SK-N-SH treated with all-trans-retinoic acid at 6 μM for 48 hours (cell line): ENCODE results near the gene B3GALT5.

Source experiments
- ATAC-seq: fragments of 200-7000 bp; cut with Tn5 transposase; 3 replicates; pipeline ENCODE4 v1.9.1; 2020; ENCODE audit warnings: mild to moderate bottlenecking, moderate library complexity
- ARNTL ChIP-seq: fragments of 450-650 bp; formaldehyde crosslinking; IDR thresholded peaks from 2 replicates; pipeline ENCODE4 v1.5.0; 2020; ENCODE audit warnings: low read depth, mild to moderate bottlenecking, moderate library complexity, borderline replicate concordance
- ESRRG ChIP-seq: fragments of 250-450 bp; sonication (Bioruptor Pico); IDR thresholded peaks from 2 replicates; pipeline ENCODE4 v1.6.1; 2021; ENCODE audit warnings: mild to moderate bottlenecking
- GLIS3 ChIP-seq: fragments of 250-450 bp; sonication (Bioruptor Pico); IDR thresholded peaks from 2 replicates; pipeline ENCODE4 v1.5.0; 2020; ENCODE audit warnings: mild to moderate bottlenecking, moderate library complexity
- ISL1 ChIP-seq: fragments of 250-450 bp; sonication (Bioruptor Pico); IDR thresholded peaks from 2 replicates; pipeline ENCODE4 v2.1.2; 2022; ENCODE audit warnings: mild to moderate bottlenecking, moderate library complexity
- PPARA ChIP-seq: fragments of 250-450 bp; sonication (Bioruptor Pico); IDR thresholded peaks from 2 replicates; pipeline ENCODE4 v1.5.0; 2020; ENCODE audit warnings: mild to moderate bottlenecking, borderline replicate concordance
- SNAI2 ChIP-seq: fragments of 250-450 bp; sonication (Bioruptor Pico); IDR thresholded peaks from 2 replicates; pipeline ENCODE4 v1.5.0; 2020; ENCODE audit warnings: mild to moderate bottlenecking, moderate library complexity
- TCF4 ChIP-seq: fragments of 250-450 bp; sonication (Bioruptor Pico); IDR thresholded peaks from 2 replicates; pipeline ENCODE4 v1.8.0; 2021; ENCODE audit warnings: mild to moderate bottlenecking, moderate library complexity, borderline replicate concordance
- TOX ChIP-seq: fragments of 250-450 bp; sonication (Bioruptor Pico); IDR thresholded peaks from 2 replicates; pipeline ENCODE4 v1.8.0; 2021; ENCODE audit warnings: mild to moderate bottlenecking, moderate library complexity, borderline replicate concordance
- ZC3H10 ChIP-seq: fragments of 250-450 bp; sonication (Bioruptor Pico); IDR thresholded peaks from 2 replicates; pipeline ENCODE4 v1.5.1; 2021; ENCODE audit warnings: mild to moderate bottlenecking, moderate library complexity
- ZFP3 ChIP-seq: fragments of 250-450 bp; sonication (Bioruptor Pico); IDR thresholded peaks from 2 replicates; pipeline ENCODE4 v1.5.0; 2020; ENCODE audit warnings: mild to moderate bottlenecking, moderate library complexity
- ZFP30 ChIP-seq: fragments of 450-650 bp; formaldehyde crosslinking; IDR thresholded peaks from 2 replicates; pipeline ENCODE4 v1.5.0; 2022; ENCODE audit warnings: mild to moderate bottlenecking, moderate library complexity
- ZNF565 ChIP-seq: fragments of 450-650 bp; formaldehyde crosslinking; conservative IDR thresholded peaks from 2 replicates; pipeline ENCODE4 v1.5.0; 2020; ENCODE audit warnings: low read depth, mild to moderate bottlenecking, moderate library complexity
- ZNF70 ChIP-seq: fragments of 450-650 bp; formaldehyde crosslinking; IDR thresholded peaks from 2 replicates; pipeline ENCODE4 v1.5.0; 2020; ENCODE audit warnings: mild to moderate bottlenecking, moderate library complexity
- ZNF8 ChIP-seq: fragments of 450-650 bp; formaldehyde crosslinking; IDR thresholded peaks from 2 replicates; pipeline ENCODE4 v1.5.0; 2020; ENCODE audit warnings: mild to moderate bottlenecking, moderate library complexity
- TF ChIP-seq, protein P1 (sequence below): fragments of 250-450 bp; sonication (Bioruptor Pico); IDR thresholded peaks from 2 replicates; pipeline ENCODE4 v1.5.1; 2021; ENCODE audit warnings: mild to moderate bottlenecking, moderate library complexity
- TF ChIP-seq, protein P2 (sequence below): fragments of 250-450 bp; sonication (Bioruptor Pico); IDR thresholded peaks from 2 replicates; pipeline ENCODE4 v1.5.1; 2020; ENCODE audit warnings: low read depth, mild to moderate bottlenecking, moderate library complexity
- TF ChIP-seq, protein P3 (sequence below): fragments of 250-450 bp; sonication (Bioruptor Pico); IDR thresholded peaks from 2 replicates; pipeline ENCODE4 v1.8.0; 2020; ENCODE audit warnings: mild to moderate bottlenecking, moderate library complexity, borderline replicate concordance
- TF ChIP-seq, protein P4 (sequence below): fragments of 250-450 bp; sonication (Bioruptor Pico); IDR thresholded peaks from 2 replicates; pipeline ENCODE4 v1.8.0; 2021; ENCODE audit warnings: low read depth, mild to moderate bottlenecking, moderate library complexity, borderline replicate concordance
- TF ChIP-seq, protein P5 (sequence below): fragments of 250-450 bp; sonication (Bioruptor Pico); IDR thresholded peaks from 2 replicates; pipeline ENCODE4 v1.5.0; 2020; ENCODE audit warnings: mild to moderate bottlenecking, moderate library complexity

Gene B3GALT5

DNA sequence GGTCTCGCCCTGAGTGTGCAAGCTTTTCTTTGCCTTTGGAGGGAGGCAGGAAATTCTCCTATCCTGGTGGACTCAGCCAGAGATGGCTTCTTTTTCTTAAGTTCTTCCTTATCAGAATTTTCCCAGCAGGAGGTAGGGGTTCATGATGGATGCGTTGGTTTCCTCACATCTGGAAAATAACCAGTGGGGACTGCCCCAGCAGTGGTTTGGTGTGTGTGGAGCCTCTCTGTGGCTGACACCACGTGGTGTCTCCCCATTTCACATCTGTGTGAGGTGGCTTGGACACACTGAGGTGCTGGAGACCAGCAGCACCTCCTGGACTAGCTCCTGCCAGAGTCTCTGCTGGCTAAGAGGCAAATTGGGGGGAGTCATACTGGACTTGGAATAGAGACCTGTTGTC, 32.6 kb downstream of the B3GALT5 start:
- no peak for ATAC-seq
- no peak for TF ChIP-seq GLIS3 (CRISPR knock-in tag)

DNA sequence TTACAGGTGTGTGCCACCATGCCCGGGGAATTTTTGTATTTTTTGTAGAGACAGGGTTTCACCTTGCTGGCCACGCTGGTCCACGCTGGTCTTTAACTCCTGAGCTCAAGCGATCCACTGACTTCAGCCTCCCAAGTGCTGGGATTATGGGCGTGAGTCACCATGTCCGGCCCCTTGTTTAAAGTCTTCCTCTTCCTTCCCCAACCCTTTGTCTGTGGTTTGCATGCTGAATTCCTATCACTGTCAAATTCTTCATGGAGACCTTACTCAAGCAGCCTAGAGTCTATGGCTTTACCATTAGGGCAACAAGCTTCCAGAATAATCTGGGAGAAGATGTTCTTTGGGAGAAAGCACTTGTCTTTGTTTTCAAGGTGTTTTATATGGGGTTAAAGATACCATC, 34.7 kb downstream of the B3GALT5 start:
- no peak for ATAC-seq
- TF ChIP-seq ESRRG (CRISPR knock-in tag) = no peak
- no peak for TF ChIP-seq TOX (CRISPR knock-in tag)
- TF ChIP-seq, protein P1, sequence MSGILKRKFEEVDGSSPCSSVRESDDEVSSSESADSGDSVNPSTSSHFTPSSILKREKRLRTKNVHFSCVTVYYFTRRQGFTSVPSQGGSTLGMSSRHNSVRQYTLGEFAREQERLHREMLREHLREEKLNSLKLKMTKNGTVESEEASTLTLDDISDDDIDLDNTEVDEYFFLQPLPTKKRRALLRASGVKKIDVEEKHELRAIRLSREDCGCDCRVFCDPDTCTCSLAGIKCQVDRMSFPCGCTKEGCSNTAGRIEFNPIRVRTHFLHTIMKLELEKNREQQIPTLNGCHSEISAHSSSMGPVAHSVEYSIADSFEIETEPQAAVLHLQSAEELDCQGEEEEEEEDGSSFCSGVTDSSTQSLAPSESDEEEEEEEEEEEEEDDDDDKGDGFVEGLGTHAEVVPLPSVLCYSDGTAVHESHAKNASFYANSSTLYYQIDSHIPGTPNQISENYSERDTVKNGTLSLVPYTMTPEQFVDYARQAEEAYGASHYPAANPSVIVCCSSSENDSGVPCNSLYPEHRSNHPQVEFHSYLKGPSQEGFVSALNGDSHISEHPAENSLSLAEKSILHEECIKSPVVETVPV (CRISPR knock-in tag) = no peak

DNA sequence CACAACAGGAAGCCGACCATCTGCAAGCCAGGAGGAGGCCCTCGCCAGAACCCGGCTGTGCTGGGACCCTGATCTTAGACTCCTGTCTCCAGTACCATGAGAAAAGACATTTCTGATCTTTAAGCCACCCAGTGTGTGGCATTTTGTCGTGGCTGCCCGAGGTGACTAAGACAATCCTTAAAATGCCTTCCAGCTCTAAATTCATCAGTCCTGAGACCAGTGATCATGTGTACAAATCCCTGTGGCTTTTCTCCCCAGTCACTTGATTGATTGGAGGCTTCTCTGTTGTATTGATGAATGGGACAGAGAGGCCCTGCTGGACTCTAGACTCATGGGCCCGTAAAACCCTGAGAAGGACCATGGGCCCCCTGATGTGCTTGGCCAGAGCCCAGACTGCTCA, 36.1 kb downstream of the B3GALT5 start:
- TF ChIP-seq ZFP3 = no peak
- TF ChIP-seq, protein P2, sequence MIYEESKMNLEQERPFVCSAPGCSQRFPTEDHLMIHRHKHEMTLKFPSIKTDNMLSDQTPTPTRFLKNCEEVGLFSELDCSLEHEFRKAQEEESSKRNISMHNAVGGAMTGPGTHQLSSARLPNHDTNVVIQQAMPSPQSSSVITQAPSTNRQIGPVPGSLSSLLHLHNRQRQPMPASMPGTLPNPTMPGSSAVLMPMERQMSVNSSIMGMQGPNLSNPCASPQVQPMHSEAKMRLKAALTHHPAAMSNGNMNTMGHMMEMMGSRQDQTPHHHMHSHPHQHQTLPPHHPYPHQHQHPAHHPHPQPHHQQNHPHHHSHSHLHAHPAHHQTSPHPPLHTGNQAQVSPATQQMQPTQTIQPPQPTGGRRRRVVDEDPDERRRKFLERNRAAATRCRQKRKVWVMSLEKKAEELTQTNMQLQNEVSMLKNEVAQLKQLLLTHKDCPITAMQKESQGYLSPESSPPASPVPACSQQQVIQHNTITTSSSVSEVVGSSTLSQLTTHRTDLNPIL (CRISPR knock-in tag) = no peak
- TF ChIP-seq, protein P3, sequence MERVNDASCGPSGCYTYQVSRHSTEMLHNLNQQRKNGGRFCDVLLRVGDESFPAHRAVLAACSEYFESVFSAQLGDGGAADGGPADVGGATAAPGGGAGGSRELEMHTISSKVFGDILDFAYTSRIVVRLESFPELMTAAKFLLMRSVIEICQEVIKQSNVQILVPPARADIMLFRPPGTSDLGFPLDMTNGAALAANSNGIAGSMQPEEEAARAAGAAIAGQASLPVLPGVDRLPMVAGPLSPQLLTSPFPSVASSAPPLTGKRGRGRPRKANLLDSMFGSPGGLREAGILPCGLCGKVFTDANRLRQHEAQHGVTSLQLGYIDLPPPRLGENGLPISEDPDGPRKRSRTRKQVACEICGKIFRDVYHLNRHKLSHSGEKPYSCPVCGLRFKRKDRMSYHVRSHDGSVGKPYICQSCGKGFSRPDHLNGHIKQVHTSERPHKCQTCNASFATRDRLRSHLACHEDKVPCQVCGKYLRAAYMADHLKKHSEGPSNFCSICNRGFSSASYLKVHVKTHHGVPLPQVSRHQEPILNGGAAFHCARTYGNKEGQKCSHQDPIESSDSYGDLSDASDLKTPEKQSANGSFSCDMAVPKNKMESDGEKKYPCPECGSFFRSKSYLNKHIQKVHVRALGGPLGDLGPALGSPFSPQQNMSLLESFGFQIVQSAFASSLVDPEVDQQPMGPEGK (CRISPR knock-in tag) = no peak
- no peak for TF ChIP-seq ZNF8 (CRISPR knock-in tag)
- TF ChIP-seq ZFP30 (CRISPR knock-in tag) = no peak
- TF ChIP-seq TOX (CRISPR knock-in tag) = no peak
- TF ChIP-seq PPARA = no peak
- TF ChIP-seq ESRRG (CRISPR knock-in tag) = no peak
- TF ChIP-seq ISL1 = no peak
- TF ChIP-seq ZNF70 = no peak
- TF ChIP-seq, protein P4, sequence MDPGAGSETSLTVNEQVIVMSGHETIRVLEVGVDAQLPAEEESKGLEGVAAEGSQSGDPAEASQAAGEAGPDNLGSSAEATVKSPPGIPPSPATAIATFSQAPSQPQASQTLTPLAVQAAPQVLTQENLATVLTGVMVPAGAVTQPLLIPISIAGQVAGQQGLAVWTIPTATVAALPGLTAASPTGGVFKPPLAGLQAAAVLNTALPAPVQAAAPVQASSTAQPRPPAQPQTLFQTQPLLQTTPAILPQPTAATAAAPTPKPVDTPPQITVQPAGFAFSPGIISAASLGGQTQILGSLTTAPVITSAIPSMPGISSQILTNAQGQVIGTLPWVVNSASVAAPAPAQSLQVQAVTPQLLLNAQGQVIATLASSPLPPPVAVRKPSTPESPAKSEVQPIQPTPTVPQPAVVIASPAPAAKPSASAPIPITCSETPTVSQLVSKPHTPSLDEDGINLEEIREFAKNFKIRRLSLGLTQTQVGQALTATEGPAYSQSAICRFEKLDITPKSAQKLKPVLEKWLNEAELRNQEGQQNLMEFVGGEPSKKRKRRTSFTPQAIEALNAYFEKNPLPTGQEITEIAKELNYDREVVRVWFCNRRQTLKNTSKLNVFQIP (CRISPR knock-in tag) = no peak
- TF ChIP-seq GLIS3 (CRISPR knock-in tag) = no peak
- TF ChIP-seq ZC3H10 = no peak
- no peak for ATAC-seq

DNA sequence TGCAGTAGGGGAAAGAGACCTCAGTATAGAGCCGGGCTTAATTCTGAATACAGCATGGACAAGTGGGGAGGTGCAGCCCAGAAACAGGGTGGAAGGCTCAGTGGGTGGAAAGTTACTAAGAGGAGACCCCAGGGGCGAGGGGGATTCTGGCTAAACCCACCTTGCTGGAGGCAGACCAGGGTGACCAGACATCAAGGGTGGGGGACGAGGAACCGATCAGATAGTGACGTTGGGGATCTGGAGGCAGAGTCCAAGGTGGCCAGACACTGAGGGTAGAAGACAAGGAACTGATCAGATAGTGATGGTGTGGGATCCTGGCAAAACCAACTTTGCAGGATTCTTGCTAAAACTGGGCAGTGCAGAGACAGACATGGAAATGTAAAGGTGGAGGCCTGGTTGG, 36.8 kb downstream of the B3GALT5 start:
- TF ChIP-seq ESRRG (CRISPR knock-in tag) (no peak), TOX (CRISPR knock-in tag) (no peak), TCF4 (no peak), SNAI2 (CRISPR knock-in tag) (no peak), ZNF565 (no peak), GLIS3 (CRISPR knock-in tag) (no peak), ZNF70 (no peak)
- ATAC-seq = no peak

DNA sequence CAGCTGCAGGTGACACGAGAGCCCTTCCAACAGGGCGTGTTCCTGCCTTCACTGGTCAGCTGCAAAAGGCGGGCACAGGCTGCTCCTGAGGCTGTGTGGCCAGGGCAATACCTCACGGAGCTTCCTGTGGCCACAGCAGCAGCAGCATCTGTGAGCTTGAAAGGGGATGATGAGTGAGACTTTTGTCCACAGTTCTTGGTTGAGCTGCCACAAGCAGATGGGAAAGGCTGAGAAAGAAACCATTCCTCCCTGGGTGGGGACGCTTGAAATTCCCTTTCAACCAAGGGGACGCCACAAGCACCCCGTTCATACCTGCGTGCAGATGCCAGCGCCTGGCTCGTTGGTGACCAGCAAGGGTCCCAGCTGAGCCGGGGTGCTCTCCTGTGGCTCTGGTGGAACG, 37.6 kb downstream of the B3GALT5 start:
- TF ChIP-seq TCF4 (no peak), ARNTL (CRISPR knock-in tag) (no peak), ZNF8 (CRISPR knock-in tag) (no peak), SNAI2 (CRISPR knock-in tag) (no peak), ZNF565 (no peak), ISL1 (no peak), ZFP3 (no peak), ESRRG (CRISPR knock-in tag) (no peak), ZNF70 (no peak), GLIS3 (CRISPR knock-in tag) (no peak), PPARA (no peak), ZFP30 (CRISPR knock-in tag) (no peak)
- TF ChIP-seq, protein P4 (CRISPR knock-in tag) = no peak
- TF ChIP-seq, protein P5, sequence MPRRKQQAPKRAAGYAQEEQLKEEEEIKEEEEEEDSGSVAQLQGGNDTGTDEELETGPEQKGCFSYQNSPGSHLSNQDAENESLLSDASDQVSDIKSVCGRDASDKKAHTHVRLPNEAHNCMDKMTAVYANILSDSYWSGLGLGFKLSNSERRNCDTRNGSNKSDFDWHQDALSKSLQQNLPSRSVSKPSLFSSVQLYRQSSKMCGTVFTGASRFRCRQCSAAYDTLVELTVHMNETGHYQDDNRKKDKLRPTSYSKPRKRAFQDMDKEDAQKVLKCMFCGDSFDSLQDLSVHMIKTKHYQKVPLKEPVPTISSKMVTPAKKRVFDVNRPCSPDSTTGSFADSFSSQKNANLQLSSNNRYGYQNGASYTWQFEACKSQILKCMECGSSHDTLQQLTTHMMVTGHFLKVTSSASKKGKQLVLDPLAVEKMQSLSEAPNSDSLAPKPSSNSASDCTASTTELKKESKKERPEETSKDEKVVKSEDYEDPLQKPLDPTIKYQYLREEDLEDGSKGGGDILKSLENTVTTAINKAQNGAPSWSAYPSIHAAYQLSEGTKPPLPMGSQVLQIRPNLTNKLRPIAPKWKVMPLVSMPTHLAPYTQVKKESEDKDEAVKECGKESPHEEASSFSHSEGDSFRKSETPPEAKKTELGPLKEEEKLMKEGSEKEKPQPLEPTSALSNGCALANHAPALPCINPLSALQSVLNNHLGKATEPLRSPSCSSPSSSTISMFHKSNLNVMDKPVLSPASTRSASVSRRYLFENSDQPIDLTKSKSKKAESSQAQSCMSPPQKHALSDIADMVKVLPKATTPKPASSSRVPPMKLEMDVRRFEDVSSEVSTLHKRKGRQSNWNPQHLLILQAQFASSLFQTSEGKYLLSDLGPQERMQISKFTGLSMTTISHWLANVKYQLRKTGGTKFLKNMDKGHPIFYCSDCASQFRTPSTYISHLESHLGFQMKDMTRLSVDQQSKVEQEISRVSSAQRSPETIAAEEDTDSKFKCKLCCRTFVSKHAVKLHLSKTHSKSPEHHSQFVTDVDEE = no peak
- ATAC-seq = no peak
